Measurements from ENCODE around the gene ANTXR1. TPM values are rescaled to one million over a fixed set of nuclear protein-coding genes. Genes with fewer than 3 reads are reported as not detected.

Gene ANTXR1
- total RNA-seq, 1 experiment from 2014 or later: 0.27 TPM

DNA sequence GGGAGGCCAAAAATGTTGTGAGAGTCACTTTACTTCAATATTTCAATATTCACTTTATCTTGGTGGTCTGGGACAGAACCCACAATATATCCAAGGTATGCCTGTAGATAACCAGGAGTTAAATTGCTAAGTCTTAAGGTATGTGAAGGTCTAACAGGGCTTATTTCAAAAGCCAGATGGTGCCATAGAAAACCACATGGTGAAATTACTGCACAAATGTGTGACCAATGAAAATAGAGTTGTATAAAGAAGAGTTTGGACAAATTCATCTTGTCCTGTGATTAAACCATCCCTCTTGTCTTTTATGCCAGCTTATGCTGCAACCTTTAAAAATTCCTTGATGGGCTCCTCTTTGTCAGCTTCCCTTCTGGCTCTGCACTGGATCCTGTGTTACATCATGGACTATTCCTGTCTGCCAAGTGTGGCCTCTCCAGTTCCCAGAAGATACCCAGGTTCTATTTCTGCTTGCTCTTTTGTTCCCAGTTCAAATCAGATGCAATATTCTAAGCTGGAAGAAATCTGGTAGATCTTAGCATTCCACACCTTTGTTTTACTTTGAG is 46.8 kb downstream of the ANTXR1 start:
- BruUV-seq (replicated peaks): no TSS peak
- CTCF ChIA-PET: no interaction called here
- H3K4me3 ChIP-seq (ENCODE audit: low read depth, low read length): no peak overlapping the region
- 0 out of 2 replicates have a peak, but pooled peaks cover 6% of the 10 kb centered on the region for H3K9me3 ChIP-seq
- Mint-ChIP-seq H3K27me3 (ENCODE audit: insufficient read depth, unreplicated experiment) (no peaks in the 10 kb centered on the region), H3K27ac (ENCODE audit: unreplicated experiment) (no peak overlapping the region), H3K4me1 (ENCODE audit: low read depth, unreplicated experiment) (peaks cover 17% of the 10 kb centered on the region), H3K4me3 (ENCODE audit: unreplicated experiment) (no peak overlapping the region), H3K36me3 (ENCODE audit: insufficient read depth, unreplicated experiment) (no peaks in the 10 kb centered on the region), H3K9me3 (ENCODE audit: unreplicated experiment) (peaks cover 16% of the 10 kb centered on the region)
- DNase-seq: no peak
- peaks cover 17% of the 10 kb centered on the region for H3K4me1 ChIP-seq
- intact Hi-C loops (cut with micrococcal nuclease; ENCODE audit: unreplicated experiment): no loop called here
- H3K36me3 ChIP-seq (ENCODE audit: control insufficient read depth, insufficient read depth, low read length): no peaks in the 10 kb centered on the region
- POLR2A ChIA-PET: no interaction called here
- TF ChIP-seq, protein P1, sequence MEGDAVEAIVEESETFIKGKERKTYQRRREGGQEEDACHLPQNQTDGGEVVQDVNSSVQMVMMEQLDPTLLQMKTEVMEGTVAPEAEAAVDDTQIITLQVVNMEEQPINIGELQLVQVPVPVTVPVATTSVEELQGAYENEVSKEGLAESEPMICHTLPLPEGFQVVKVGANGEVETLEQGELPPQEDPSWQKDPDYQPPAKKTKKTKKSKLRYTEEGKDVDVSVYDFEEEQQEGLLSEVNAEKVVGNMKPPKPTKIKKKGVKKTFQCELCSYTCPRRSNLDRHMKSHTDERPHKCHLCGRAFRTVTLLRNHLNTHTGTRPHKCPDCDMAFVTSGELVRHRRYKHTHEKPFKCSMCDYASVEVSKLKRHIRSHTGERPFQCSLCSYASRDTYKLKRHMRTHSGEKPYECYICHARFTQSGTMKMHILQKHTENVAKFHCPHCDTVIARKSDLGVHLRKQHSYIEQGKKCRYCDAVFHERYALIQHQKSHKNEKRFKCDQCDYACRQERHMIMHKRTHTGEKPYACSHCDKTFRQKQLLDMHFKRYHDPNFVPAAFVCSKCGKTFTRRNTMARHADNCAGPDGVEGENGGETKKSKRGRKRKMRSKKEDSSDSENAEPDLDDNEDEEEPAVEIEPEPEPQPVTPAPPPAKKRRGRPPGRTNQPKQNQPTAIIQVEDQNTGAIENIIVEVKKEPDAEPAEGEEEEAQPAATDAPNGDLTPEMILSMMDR (IDR thresholded peaks at IDR 0.05; ENCODE audit: insufficient read depth in 1 of 2, low read depth in 1 of 2, low read length in 1 of 2, severe bottlenecking in 1 of 2, unreplicated experiment in 1 of 2): no peak
- H3K27me3 ChIP-seq (replicated peaks; ENCODE audit: control insufficient read depth, insufficient read depth, low read length): no peaks in the 10 kb centered on the region

DNA sequence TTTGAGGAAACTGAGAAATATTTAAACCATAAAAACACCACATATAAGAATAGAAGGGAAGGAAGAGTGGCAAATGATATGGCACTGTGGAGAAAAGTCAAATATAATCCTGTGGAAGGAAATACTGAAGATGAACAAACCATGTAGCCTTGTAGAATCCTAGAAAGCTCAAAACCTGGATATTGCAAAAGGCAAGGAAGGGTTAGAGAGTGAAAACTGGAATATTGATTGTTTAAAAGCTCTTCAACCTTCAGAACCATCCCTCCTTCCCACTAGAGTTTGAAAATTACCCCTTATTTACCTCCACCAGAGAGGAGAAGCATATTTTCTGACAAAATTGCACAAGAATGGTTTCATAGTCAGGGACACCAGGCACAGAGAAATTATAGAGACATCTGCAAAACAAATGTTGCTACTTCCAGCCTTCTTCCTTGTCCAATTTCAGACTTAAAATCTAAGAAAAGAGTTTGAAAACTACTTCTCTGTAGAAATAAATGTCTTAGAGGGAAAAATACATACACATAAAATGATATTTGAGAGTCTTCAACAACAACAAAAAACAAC is 48.0 kb downstream of the ANTXR1 start:
- peaks cover 17% of the 10 kb centered on the region for H3K9me3 Mint-ChIP-seq (ENCODE audit: unreplicated experiment)
- peaks cover 17% of the 10 kb centered on the region for H3K4me1 Mint-ChIP-seq (ENCODE audit: low read depth, unreplicated experiment)
- H3K4me3 Mint-ChIP-seq (ENCODE audit: unreplicated experiment): no peak overlapping the region
- no peaks in the 10 kb centered on the region for H3K36me3 ChIP-seq (ENCODE audit: control insufficient read depth, insufficient read depth, low read length)
- TF ChIP-seq, protein P1 (IDR thresholded peaks at IDR 0.05; ENCODE audit: insufficient read depth in 1 of 2, low read depth in 1 of 2, low read length in 1 of 2, severe bottlenecking in 1 of 2, unreplicated experiment in 1 of 2): no peak
- H3K27me3 Mint-ChIP-seq (ENCODE audit: insufficient read depth, unreplicated experiment): no peaks in the 10 kb centered on the region
- peaks cover 17% of the 10 kb centered on the region for H3K4me1 ChIP-seq
- BruUV-seq (replicated peaks): no TSS peak
- 0 out of 2 replicates have a peak, but pooled peaks cover 6% of the 10 kb centered on the region for H3K9me3 ChIP-seq
- DNase-seq: no peak
- H3K27ac Mint-ChIP-seq (ENCODE audit: unreplicated experiment): no peak overlapping the region
- no peaks in the 10 kb centered on the region for H3K27me3 ChIP-seq (replicated peaks; ENCODE audit: control insufficient read depth, insufficient read depth, low read length)
- intact Hi-C loops (cut with micrococcal nuclease; ENCODE audit: unreplicated experiment): no loop called here
- H3K36me3 Mint-ChIP-seq (ENCODE audit: insufficient read depth, unreplicated experiment): no peaks in the 10 kb centered on the region
- POLR2A ChIA-PET: no interaction called here
- no peak overlapping the region for H3K4me3 ChIP-seq (ENCODE audit: low read depth, low read length)
- CTCF ChIA-PET: interaction anchor here (1.5 kb wide), 1 partner anchor 117 kb away, joined by 3 read pairs; no protein-coding TSS in a partner anchor

DNA sequence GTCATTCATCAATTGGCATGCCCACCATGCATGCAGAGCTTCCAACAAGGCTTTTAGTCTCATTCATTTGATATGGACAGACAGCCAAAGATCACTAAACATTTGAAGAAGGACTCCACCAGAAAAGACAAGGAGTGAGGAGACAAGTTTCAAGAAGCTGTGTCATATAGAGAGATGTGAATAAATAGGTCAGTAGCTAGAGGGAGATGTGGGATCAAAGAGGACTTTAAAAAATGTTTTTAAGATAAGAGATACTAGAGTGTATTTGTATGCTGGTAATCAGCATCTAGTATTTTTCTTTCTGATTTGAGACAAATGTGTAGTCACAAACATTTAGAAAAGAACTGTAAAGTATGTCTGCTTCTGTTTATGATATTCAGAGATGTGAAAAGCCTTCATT is 48.5 kb downstream of the ANTXR1 start:
- Histone ChIP-seq H3K27me3 (replicated peaks; ENCODE audit: control insufficient read depth, insufficient read depth, low read length) (no peaks in the 10 kb centered on the region), H3K9me3 (0 out of 2 replicates have a peak, but pooled peaks cover 6% of the 10 kb centered on the region), H3K4me1 (peaks cover 17% of the 10 kb centered on the region), H3K4me3 (ENCODE audit: low read depth, low read length) (no peak overlapping the region), H3K36me3 (ENCODE audit: control insufficient read depth, insufficient read depth, low read length) (no peaks in the 10 kb centered on the region)
- Mint-ChIP-seq H3K4me3 (ENCODE audit: unreplicated experiment) (no peak overlapping the region), H3K36me3 (ENCODE audit: insufficient read depth, unreplicated experiment) (no peaks in the 10 kb centered on the region), H3K4me1 (ENCODE audit: low read depth, unreplicated experiment) (peaks cover 17% of the 10 kb centered on the region), H3K9me3 (ENCODE audit: unreplicated experiment) (peaks cover 17% of the 10 kb centered on the region), H3K27me3 (ENCODE audit: insufficient read depth, unreplicated experiment) (no peaks in the 10 kb centered on the region), H3K27ac (ENCODE audit: unreplicated experiment) (no peak overlapping the region)
- ChIA-PET POLR2A (no interaction called here), CTCF (interaction anchor here (1.5 kb wide), 1 partner anchor 118 kb away, joined by 3 read pairs; no protein-coding TSS in a partner anchor)
- BruUV-seq (replicated peaks): no TSS peak
- intact Hi-C loops (cut with micrococcal nuclease; ENCODE audit: unreplicated experiment): no loop called here
- TF ChIP-seq, protein P1 (IDR thresholded peaks at IDR 0.05; ENCODE audit: insufficient read depth in 1 of 2, low read depth in 1 of 2, low read length in 1 of 2, severe bottlenecking in 1 of 2, unreplicated experiment in 1 of 2): no peak
- DNase-seq: no peak

All from Caco-2 (cell line).